HG03066 (cell line): ENCODE measurements around the gene GPR137C.

Source experiments
- ATAC-seq: cut with Tn5 transposase; IDR thresholded peaks from one replicate; pipeline ENCODE4 v1.9.1; 2021; ENCODE audit warnings: low read depth; ENCODE audit not compliant: unreplicated experiment

Gene GPR137C, protein sequence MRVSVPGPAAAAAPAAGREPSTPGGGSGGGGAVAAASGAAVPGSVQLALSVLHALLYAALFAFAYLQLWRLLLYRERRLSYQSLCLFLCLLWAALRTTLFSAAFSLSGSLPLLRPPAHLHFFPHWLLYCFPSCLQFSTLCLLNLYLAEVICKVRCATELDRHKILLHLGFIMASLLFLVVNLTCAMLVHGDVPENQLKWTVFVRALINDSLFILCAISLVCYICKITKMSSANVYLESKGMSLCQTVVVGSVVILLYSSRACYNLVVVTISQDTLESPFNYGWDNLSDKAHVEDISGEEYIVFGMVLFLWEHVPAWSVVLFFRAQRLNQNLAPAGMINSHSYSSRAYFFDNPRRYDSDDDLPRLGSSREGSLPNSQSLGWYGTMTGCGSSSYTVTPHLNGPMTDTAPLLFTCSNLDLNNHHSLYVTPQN

DNA sequence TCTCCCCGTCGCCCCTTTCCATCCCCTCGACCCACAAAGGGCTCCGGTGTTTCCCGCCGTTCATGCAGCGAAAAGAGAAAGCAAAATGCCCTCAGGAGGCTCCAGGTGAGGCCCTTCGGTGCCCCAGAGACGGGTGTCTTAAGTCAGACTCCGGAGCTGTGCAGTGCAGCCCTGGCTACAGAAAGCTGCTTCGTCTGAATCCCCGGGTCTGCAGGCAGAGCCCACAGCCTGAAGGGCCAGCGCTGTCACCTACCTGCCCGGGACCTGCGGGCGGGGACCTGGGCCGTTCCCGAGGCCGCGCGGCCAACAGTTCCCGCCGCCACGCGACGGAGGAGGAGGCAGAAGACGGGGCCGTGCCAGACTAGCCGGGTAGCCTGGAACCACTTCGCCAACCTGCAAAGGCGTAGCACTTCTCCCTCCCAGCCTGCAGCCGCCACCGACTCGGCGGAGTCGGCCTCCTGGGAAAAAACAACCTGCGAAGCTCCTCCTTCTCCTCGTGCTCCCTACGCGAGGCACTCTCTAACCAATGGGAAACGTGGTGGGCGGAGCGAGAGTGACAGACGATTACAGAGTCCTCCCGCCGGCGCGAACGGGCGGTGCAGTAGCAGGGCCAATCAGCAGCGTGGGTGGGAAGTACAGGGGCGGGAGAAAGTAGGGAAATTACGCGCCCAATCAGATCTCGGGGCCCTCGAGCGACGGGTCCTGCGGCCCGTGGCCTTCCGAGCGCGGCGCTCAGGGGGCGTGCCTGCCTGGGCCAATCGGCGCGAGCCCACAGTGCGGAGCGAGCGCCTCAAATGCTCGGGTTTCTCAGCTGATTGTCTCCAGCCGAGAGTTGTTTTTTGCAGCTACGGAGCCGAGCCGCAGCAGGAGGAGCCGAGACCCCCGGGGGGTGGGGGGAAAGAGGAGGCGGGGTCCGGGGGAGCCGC, at the start of gene GPR137C, which contains the start of gene TXNDC16:
TSS of gene GPR137C (plus strand) at position 774 of the 926 bp plus-strand sequence. CDS start 312 bp downstream, outside the sequence.
TSS of gene TXNDC16 (minus strand) at position 443 of the 926 bp plus-strand sequence. CDS start 8,948 bp downstream, outside the sequence.
- peak; percentile 93 for ATAC-seq

DNA sequence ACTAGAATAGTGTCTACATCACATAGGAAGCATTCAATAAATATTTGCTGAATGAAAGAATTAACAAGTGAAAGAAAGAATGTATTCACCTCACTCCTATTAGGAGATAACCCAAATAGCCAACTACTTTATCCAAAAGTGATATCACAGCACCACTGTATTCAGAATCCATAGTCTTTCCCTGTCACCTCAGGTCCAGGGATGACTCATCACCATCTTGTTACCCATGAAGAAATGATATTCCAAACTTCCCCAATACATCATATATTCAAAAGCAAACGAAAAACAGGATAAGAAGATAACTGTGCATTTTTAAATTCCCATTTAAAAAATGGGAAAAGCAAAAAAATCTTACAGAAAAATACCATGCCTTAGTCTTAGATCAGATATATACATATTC, 39.4 kb upstream of the GPR137C start:
- no peak for ATAC-seq

DNA sequence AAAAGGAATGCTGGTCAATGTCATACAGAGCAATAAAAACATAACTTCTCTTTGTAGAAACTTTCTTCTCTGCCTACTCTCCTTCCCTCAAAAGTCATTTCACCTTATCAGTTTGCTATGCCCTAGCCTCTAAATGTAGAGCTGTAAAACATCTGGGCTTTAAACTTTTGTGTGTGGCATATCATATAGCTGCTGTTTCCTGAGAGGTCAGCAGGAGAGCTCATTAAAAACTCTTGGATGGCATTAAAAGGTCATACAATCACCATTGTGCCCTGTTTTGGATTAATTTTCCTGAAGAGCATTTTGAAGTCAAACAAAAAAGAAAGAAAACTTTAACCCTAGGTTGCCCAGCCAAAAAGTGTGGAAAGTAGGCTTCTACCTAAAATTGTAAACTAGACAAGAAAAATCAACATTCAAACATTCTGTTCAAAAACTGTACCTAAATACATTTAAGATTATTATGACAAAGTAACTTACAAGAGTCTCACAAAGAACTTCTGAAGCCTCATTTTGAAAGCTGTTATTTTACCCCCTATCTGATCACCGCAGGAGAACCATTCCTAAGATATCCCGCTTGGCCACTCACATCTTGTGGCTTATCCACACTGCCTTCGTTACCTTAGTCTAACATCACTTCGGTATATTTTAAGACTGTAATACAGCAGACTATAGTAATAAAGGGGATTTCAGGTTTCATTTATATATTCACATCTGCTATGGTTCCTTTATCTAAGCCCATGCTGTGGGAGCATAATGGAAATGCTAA, 38.4 kb upstream of the GPR137C start:
- ATAC-seq = no peak

DNA sequence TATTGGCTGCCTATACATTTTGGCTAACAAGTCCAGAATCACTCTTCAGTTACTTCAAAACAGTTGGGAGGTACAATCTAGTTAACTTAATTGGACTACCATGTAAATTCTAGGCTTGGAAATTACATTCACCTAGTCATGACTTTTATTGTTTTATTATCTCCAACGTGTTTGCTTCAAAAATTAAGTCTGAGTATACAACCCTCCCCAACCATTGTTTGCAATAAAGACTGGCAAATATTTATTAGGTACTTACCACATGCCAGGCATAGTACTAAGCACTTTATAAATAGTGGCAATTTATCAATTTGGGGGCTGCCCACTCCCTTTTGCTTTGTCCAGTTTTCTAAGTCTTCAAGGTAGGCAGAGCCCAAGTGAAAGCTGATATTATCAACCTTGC, 30.6 kb upstream of the GPR137C start:
- no peak for ATAC-seq

DNA sequence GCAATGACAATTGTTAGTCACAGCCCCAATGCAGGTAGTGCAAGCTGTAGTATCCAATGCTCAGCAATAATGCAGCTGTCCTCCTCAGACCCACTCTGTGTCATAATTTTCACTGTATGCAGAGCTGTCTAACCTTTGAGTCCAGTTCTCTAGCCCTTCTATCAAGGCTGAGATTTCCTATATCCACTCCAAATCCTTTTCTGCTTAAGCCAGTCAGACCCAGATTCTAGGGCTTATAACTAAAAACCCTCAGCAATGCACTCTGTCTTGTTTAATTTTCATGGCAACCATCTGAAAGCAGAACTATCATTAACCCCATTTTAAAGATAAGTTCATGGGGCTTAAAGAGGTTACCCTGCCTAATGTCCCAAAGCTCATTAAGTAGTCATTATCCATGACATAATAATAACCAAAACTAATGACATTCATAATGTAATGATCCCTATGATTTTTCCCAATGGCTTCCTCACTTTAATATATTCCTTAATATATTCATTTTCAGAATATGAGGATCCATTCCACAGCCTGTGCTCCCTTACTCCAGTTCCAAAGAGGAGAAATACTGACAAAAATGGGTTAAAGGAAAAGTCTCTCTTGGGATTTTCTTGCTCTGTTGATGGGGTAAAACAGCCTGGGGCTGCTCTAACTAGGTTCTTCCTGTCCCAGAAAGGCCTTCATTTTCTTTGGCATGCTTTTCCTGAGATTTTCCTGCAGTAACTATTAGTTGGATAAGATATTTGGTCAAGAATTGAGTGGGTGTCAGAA, 29.9 kb upstream of the GPR137C start:
- ATAC-seq = no peak

DNA sequence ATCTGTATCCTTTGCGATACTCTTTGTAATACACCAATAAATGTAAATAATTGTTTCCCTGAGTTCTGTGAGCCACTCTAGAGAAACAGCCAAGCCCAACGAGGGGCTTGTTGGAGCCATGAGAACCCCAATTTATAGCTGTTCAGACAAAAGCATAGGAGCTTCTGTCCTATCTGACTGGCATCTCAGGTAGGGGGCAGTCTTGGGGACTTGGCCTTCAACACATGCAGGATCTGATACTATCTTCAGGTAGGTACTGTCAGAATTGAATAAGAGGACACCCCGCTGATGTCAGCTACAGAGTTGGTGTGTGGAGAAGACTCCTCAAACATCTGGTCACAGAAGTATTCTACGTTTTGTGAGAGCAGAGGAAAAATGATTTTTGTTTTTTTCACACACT, 25.6 kb upstream of the GPR137C start:
- ATAC-seq = no peak

DNA sequence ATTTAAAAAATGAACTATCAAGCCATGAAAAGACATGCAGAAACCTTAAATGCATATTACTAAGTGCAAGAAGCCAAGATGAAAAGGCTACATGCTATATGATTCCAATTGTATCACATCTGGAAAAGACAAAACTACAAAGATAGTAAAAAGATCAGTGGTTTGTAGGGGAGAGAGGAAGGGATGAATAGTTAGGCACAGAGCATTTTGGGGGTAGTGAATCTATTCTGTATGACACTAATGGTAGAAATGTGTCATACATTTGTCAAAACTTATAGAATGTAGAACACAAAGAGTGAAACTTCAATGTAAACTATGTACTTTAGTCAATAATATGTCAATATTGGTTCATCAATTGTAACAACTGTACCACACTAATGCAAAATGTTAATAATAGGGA, 21.2 kb upstream of the GPR137C start:
- no peak for ATAC-seq

DNA sequence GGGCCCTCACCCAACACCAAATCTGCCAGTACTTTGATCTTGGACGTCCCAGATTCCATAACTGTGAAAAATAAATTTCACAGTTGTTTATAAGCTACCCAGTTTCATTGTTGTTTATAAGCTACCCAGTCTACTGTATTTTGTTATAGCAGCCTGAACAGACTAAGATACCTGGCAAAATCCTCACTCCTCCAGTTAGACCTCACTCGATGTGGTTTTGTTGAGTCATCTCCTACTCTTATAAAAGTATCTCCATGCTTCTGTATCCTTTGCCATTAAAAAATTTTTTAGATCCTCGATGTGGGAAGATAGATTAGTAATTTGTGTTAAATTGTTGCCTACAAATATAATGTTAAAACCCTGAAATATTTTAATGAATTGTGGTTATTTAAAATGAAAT, 16.4 kb upstream of the GPR137C start:
- no peak for ATAC-seq

DNA sequence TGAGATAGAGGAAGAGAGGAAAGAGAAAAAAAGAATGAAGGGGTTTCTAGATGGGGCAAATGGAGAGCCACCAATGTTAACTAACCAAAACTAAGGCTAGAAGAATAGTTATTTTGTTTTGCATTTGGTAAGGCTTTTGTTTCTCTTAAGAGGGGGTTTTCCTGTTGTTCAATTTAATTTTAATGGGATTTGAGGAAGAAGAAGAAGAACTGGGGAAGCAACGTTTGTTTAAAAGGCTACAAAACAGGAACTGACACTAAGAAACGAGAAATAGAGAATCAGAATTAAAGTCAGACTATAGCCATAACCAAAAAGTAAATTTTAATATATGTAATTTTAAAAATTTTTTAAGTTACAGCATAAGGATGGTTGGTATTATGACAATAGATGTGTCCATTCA, 14.0 kb upstream of the GPR137C start:
- no peak for ATAC-seq

DNA sequence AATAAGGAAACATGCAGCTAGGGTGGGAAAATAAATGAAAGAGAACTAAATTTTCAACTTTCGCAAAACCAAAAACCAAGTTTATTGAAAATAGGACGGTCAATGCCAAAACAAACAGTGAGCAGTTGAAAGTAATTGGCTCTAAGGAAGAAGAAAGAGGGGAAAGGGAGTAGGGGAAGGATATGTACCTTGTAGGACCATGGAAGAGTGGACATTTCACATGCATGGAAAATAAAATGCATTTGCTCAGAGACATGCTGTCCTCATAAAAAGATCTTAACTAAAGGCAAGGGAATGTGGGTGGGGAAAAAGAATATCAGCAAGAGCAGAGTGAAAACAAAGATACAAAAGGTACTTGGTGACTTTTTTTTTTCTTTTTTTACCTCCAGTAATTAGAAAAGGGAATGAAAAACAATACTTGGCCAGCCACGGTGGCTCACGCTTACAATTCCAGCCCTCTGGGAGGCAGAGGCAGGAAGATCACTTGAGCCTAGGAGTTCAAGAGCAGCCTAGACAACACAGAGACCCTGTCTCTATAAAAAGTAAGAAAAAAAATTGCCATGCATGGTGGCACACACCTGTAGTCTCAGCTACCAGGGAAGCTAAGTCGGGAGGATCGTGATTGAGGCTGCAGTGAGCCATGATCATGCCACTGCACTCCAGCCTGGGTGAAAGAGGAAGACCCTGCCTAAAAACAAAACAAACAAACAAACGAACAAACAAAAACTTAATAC, 6.9 kb upstream of the GPR137C start:
- ATAC-seq = no peak

DNA sequence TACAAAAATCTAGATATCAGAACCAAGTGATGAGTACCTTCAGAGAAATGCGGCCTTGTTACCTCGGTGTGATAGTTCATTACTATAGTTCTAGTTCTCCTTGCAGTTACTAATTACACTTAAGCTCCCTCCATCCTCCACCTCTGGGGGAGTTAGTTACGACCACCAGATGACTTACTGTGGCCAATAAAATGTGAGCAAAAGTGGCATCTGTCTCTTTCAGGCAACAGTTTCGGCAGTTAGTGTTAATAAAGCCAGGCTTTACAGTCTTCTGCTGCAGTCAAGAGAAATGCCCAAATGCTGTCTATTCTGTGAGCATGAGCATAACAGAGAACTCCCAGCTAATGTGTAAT, 6.3 kb upstream of the GPR137C start:
- no peak for ATAC-seq

DNA sequence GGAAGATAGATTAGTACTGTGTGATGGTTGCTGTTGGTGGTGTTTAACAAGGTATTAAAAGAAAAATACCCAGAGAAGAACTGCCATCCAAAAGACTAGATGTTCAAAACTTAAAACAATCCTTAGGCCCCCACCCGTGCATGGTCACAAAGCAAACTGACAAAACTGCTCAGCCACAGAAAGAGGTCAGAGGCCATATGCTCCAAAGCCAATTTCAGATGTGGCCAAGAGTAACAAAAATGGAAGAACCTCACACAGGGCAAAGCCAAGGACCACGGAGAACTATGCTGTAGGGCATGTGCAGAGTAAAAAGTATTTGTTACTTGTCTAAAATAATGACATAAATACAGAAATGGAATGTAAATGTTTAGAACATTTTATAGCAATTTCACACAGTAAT, 5.6 kb upstream of the GPR137C start:
- no peak for ATAC-seq

DNA sequence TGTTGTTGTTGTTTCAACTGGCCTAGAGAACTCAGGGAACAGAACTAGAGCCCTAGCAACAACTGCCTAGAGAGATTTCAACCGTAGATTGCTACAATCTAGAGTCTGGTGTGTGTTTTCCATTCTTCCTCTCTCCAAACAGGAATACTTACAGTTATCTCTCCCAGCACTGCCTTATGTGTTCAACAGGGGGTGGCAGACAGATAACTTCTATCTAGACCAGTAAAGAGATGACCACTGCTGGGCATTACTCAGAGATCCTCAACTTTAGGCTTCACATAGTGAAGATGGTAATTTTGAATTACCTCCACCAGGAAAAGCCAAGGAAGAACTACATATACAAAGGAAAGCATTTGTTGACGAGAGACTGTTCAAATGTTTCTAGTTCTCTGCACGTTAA, 5.1 kb upstream of the GPR137C start:
- no peak for ATAC-seq

DNA sequence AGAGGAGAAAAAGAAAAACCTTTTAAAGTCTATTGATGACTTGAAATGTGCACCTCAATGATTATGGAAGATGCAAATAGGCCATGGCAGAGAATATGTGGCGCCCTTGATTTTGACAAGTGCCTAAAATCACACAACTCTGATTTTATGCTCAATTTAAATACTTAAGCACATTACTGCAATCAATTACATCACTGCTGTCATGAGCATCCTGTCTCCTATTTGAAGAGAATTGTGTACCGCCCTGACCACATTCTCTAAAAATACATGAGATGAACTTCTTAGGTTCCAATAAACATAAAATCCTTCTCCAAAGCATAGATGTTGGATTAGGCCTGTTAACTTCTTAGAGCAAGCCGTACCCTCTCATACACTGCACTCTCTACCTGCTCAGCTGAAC, 2.0 kb upstream of the GPR137C start:
- ATAC-seq = no peak

DNA sequence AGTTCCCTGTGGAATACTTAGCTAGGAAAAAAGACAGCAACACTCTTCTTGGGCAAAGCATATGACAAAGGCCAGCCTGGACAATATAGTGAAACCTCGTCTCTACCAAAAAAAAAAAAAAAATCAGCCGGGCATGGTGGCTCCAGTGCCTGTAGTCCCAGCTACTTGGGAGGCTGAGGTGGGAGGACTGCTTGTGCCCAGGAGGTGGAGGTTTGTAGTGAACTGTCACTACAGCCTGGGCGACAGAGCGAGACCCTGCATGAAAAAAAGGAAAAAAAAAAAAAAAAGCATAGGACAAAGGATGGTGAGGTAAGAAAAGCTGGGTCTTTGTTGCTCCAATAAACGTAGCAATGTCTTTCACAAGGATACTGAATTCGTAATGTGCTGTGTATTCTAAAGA, 1.4 kb upstream of the GPR137C start:
- ATAC-seq = no peak

DNA sequence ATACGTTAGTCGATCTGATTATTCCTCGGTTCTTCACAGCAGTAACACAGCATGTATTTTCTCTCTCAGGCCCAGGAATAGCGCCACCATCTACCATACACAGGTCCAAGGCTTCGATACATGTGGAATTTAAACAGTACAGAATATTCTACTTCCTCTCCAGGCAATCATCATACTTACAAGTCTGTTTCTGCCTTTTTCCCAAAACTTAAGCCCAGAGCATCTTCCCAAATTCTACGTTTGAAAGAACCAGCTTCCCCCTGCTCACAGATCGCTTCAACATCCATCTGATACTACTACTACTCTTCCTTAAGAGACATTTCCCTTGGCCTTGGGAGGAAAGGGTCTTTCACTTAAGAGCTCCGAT, 957 bp upstream of the GPR137C start:
- no peak for ATAC-seq

DNA sequence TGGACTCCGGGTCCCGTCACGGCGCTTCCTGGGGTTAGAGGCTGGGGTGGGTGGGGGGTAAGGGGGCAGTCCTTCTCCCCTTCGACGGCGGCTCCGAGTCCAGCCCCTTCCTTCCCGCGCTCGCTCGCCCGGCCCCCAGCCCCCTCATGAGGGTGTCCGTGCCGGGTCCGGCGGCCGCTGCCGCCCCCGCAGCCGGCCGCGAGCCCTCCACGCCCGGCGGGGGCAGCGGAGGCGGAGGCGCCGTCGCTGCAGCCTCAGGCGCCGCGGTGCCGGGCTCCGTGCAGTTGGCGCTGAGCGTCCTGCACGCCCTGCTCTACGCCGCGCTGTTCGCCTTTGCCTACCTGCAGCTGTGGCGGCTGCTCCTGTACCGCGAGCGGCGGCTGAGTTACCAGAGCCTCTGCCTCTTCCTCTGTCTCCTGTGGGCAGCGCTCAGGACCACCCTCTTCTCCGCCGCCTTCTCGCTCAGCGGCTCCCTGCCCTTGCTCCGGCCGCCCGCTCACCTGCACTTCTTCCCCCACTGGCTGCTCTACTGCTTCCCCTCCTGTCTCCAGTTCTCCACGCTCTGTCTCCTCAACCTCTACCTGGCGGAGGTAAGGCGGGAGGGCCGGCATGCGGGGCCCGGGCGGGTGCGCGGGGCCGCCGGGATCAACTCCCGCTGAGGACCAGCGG, 500 bp downstream of the GPR137C start:
- peak; percentile 16 for ATAC-seq

DNA sequence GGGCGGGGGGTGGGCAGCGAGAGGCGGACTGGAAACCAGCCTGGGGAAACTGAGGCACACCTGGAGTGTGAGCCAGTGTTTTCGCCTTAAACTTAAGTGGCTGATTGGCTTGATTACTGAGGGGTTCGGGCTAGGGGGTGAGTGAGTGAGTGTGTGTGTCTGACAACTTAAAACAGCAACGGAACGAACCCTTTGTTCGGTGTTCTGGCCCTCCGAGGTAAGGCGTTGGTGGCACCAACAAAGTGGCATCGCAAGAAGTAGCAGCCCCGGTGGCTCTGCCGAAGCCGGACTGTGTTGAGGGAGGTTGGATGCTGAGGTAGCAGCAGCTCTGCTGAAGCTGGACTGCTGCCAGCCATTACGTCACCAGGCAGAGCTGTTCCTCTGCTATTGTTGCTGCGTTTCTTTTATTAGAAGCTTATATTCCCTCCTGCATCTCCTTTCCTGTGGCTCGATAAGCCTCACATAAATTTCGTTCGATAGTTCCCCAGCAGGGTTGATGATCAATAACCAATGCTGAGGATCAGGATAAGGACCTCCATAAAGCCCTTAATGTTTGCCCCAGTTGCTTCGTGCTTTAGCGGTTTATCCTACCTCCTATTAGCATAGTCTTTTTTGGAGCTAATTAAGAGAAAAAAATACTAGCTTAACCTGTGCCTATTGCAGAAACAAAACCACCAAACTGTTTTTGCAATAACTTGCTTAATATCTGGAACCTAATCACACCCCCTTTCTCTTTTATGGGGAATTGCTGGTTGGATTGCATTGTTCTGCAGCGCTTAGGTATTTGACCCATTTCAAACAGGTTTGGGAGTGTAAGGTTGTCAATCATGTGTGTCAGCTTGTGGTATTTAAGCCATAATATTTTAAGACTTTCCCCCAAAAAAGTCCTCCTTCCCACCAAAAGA, 1.3 kb downstream of the GPR137C start:
- no peak for ATAC-seq
